ENCODE data around the gene DBNL. TPM values are rescaled to one million over a fixed set of nuclear protein-coding genes. Genes with fewer than 3 reads are reported as not detected.
A peak's percentile ranks its signal among the peaks of the same experiment; 100 is the strongest.

Gene DBNL
- total and polyA plus RNA-seq, 11 donors = 29.9 to 86.3 (median 42.9) TPM

- Histone ChIP-seq H3K9me3 (no peaks in the 10 kb centered on the region), H3K27ac (peak overlapping the region in 4 of 12 donors; percentile 30 to 61 (median 50)), H3K36me3 (no peaks in the 10 kb centered on the region), H3K4me1 (peaks cover 0 to 27% (median 5%) of the 10 kb centered on the region in 12 donors), H3K27me3 (no peaks in the 10 kb centered on the region), H3K4me3 (no peak overlapping the region)
- DNase-seq (peak in 1 of 5 donors; percentile 21), ATAC-seq (no peak)
- 47 to 71% (median 57%) methylated on average over 2 of the region's 2 CpGs for WGBS, 4 donors
- intact Hi-C loops (cut with DNase I) = no loop called here
- TF ChIP-seq POLR2A (IDR thresholded peaks at IDR 0.05) = no peak
- TF ChIP-seq CTCF (IDR thresholded peaks at IDR 0.05) = no peak
Observed at GRCh38 chr7:44094883-44095592, 50.5 kb downstream of the DBNL start.

GRCh38 chr7:44095781-44096180 is 51.3 kb downstream of the DBNL start:
- DNase-seq (peak in 1 of 5 donors; percentile 10), ATAC-seq (no peak)
- TF ChIP-seq POLR2A (IDR thresholded peaks at IDR 0.05) (no peak), CTCF (IDR thresholded peaks at IDR 0.05) (no peak)
- Histone ChIP-seq H3K27me3 (no peaks in the 10 kb centered on the region), H3K36me3 (no peaks in the 10 kb centered on the region), H3K27ac (peak overlapping the region in 4 of 12 donors; percentile 8 to 61 (median 50)), H3K4me3 (no peak overlapping the region), H3K4me1 (peaks cover 0 to 33% (median 8%) of the 10 kb centered on the region in 12 donors), H3K9me3 (no peaks in the 10 kb centered on the region)
- WGBS, 4 donors = 92 to 97% (median 94%) methylated on average over 3 of the region's 3 CpGs
- intact Hi-C loops (cut with DNase I) = no loop called here

GRCh38 chr7:44096326-44096881 is 51.9 kb downstream of the DBNL start:
- WGBS, 4 donors = 81 to 83% (median 82%) methylated on average over 8 of the region's 8 CpGs
- no peaks in the 10 kb centered on the region for H3K36me3 ChIP-seq
- TF ChIP-seq POLR2A (IDR thresholded peaks at IDR 0.05) (no peak), CTCF (IDR thresholded peaks at IDR 0.05) (no peak)
- intact Hi-C loops (cut with DNase I) = no loop called here
- no peak overlapping the region for H3K4me3 ChIP-seq
- peaks cover 0 to 40% (median 9%) of the 10 kb centered on the region in 12 donors for H3K4me1 ChIP-seq
- ATAC-seq = no peak
- no peaks in the 10 kb centered on the region for H3K9me3 ChIP-seq
- no peak for DNase-seq
- H3K27ac ChIP-seq = no peak overlapping the region
- H3K27me3 ChIP-seq = no peaks in the 10 kb centered on the region

- Histone ChIP-seq H3K4me1 (peaks cover 0 to 47% (median 11%) of the 10 kb centered on the region in 12 donors), H3K27me3 (no peaks in the 10 kb centered on the region), H3K9me3 (no peaks in the 10 kb centered on the region), H3K27ac (peak overlapping the region in 1 of 12 donors; percentile 17), H3K36me3 (no peaks in the 10 kb centered on the region), H3K4me3 (no peak overlapping the region)
- WGBS, 4 donors = 82 to 87% (median 86%) methylated on average over 9 of the region's 9 CpGs
- ATAC-seq = no peak
- intact Hi-C loops (cut with DNase I) = no loop called here
- DNase-seq = no peak
- TF ChIP-seq POLR2A (IDR thresholded peaks at IDR 0.05) (no peak), CTCF (IDR thresholded peaks at IDR 0.05) (no peak)
Observed at GRCh38 chr7:44097064-44097932, 52.8 kb downstream of the DBNL start.
